Keratinocyte (primary cell): Measurements from ENCODE around the gene RNLS. TPM values are rescaled to one million over a fixed set of nuclear protein-coding genes. Genes with fewer than 3 reads are reported as not detected.

Experiments
- DNase-seq: peaks from one replicate; pipeline ENCODE4 v3.0.0-alpha.2; 2011; ENCODE audit warnings: low read depth, missing footprints, low spot score
- FAIRE-seq: peaks from 2 replicates; lab custom pipeline; 2011; peaks lifted over from hg19 to GRCh38; lab: Jason Lieb, UNC
- H2AFZ ChIP-seq: 2 replicates; pipeline ENCODE4 v1.6.0; 2012; ENCODE audit warnings: low read length, control low read depth, inconsistent platforms; ENCODE audit not compliant: control insufficient read depth
- H3K27ac ChIP-seq: 2 replicates; pipeline ENCODE4 v1.5.1; 2011; ENCODE audit warnings: low read length; ENCODE audit not compliant: control insufficient read depth, insufficient read depth
- H3K27me3 ChIP-seq: 3 replicates; pipeline ENCODE4 v1.6.0; 2011; ENCODE audit warnings: low read length; ENCODE audit not compliant: control insufficient read depth, insufficient read depth; ENCODE audit errors: extremely low read depth
- H3K36me3 ChIP-seq, 2 experiments: 2 replicates in 1 of 2; 3 replicates in 1 of 2; pipeline ENCODE4 v1.5.1; 2011; ENCODE audit warnings: low read length in 2 of 2, mild to moderate bottlenecking in 1 of 2; ENCODE audit not compliant: control insufficient read depth in 2 of 2, insufficient read depth in 2 of 2; ENCODE audit errors: extremely low read depth in 1 of 2
- H3K4me1 ChIP-seq: 3 replicates; pipeline ENCODE4 v1.5.1; 2011; ENCODE audit warnings: low read length; ENCODE audit not compliant: control insufficient read depth, insufficient read depth; ENCODE audit errors: extremely low read depth
- H3K4me2 ChIP-seq: 3 replicates; pipeline ENCODE4 v1.6.0; 2011; ENCODE audit warnings: low read depth, low read length; ENCODE audit not compliant: control insufficient read depth, insufficient read depth; ENCODE audit errors: extremely low read depth
- H3K4me3 ChIP-seq, 3 experiments: fragments of 200-600 bp in 1 of 3; sonication (generic) in 1 of 3; 2 replicates in 2 of 3; 3 replicates in 1 of 3; pipeline ENCODE4 v1.5.1; 2011 to 2016; ENCODE audit warnings: low read length in 3 of 3, mild to moderate bottlenecking in 3 of 3, control low read depth in 2 of 3, inconsistent platforms in 1 of 3, low read depth in 1 of 3, mixed read lengths in 1 of 3, mixed run types in 1 of 3, moderate library complexity in 1 of 3; ENCODE audit not compliant: control insufficient read depth in 2 of 3, insufficient read depth in 2 of 3; ENCODE audit errors: extremely low read depth in 1 of 3
- H3K79me2 ChIP-seq: 2 replicates; pipeline ENCODE4 v1.6.0; 2012; ENCODE audit warnings: low read length; ENCODE audit not compliant: control insufficient read depth, insufficient read depth
- H3K9ac ChIP-seq: 3 replicates; pipeline ENCODE4 v1.6.0; 2011; ENCODE audit warnings: low read length; ENCODE audit not compliant: control insufficient read depth, insufficient read depth; ENCODE audit errors: extremely low read depth
- H3K9me1 ChIP-seq: 3 replicates; pipeline ENCODE4 v1.6.0; 2011; ENCODE audit warnings: low read length; ENCODE audit not compliant: control insufficient read depth, insufficient read depth; ENCODE audit errors: extremely low read depth
- H3K9me3 ChIP-seq: 2 replicates; pipeline ENCODE4 v1.5.1; 2012; ENCODE audit warnings: low read depth, low read length; ENCODE audit not compliant: control insufficient read depth
- H4K20me1 ChIP-seq: 3 replicates; pipeline ENCODE4 v1.6.0; 2011; ENCODE audit warnings: low read length; ENCODE audit not compliant: control insufficient read depth, insufficient read depth; ENCODE audit errors: extremely low read depth
- EZH2 ChIP-seq: IDR thresholded peaks from one replicate; pipeline ENCODE4 v1.6.1; 2012; ENCODE audit warnings: inconsistent platforms, mild to moderate bottlenecking, low read length, moderate library complexity
- dilution Hi-C: fragments of 300-500 bp; cut with MboI; formaldehyde crosslinking; loops from one replicate; pipeline ENCODE4 v1.7.0; 2020; ENCODE audit warnings: low sequenced_read_pairs; ENCODE audit not compliant: extremely low pct_ligation_motif_present
- polyA plus RNA-seq, 5 experiments: library from polyadenylated mRNA; depleted of rRNA in 3 of 5; stranded (reverse) in 3 of 5; stranded (forward) in 1 of 5; unstranded in 1 of 5; fragments of >200 nt; gene quantifications; 1 replicate in 1 of 5; 2 replicates in 3 of 5; 3 replicates in 1 of 5; pipeline versions ENCODE4 v1.2.1 to v1.2.3, GENCODE V29; 2011 to 2012; ENCODE audit warnings: missing spikeins in 2 of 5, low read depth in 1 of 5, low replicate concordance in 1 of 5
- TF ChIP-seq, protein P1 (sequence below), 3 experiments: IDR thresholded peaks in 1 of 3; conservative IDR thresholded peaks in 1 of 3; optimal IDR thresholded peaks in 1 of 3; 2 replicates in 2 of 3; 3 replicates in 1 of 3; pipeline versions ENCODE3 to v1.5.1; 2011; ENCODE audit warnings: low read length in 3 of 3, mild to moderate bottlenecking in 3 of 3, moderate library complexity in 2 of 3, control low read depth in 1 of 3, inconsistent platforms in 1 of 3; ENCODE audit not compliant: insufficient read depth in 2 of 3; ENCODE audit errors: extremely low read depth in 1 of 3

Gene RNLS
- polyA plus RNA-seq, 1 donor (not counting 4 experiments of a cell fraction or from before 2014, with no cell fraction given), result 6.8 TPM

DNA sequence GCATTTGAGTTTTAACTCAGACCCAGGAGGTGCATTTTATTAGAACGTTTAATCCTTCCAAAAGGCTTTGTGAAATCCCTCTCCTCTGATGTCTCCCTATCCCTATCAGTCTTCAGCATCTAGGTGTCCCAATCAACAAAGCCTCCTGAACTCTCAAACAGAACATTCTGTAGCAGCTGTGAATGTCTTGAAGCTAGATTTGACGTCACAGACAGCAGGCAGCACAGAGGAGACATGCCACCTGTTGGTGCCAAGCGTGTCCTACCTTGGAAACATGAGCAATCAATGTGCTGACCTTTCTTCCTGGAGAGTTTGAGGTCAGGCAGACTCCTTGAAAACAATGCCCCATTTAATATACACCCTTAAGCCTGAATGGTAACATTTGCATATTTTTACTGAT, 125.5 kb downstream of the RNLS start:
- TF ChIP-seq EZH2, result no peak
- TF ChIP-seq, protein P1, sequence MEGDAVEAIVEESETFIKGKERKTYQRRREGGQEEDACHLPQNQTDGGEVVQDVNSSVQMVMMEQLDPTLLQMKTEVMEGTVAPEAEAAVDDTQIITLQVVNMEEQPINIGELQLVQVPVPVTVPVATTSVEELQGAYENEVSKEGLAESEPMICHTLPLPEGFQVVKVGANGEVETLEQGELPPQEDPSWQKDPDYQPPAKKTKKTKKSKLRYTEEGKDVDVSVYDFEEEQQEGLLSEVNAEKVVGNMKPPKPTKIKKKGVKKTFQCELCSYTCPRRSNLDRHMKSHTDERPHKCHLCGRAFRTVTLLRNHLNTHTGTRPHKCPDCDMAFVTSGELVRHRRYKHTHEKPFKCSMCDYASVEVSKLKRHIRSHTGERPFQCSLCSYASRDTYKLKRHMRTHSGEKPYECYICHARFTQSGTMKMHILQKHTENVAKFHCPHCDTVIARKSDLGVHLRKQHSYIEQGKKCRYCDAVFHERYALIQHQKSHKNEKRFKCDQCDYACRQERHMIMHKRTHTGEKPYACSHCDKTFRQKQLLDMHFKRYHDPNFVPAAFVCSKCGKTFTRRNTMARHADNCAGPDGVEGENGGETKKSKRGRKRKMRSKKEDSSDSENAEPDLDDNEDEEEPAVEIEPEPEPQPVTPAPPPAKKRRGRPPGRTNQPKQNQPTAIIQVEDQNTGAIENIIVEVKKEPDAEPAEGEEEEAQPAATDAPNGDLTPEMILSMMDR (optimal IDR thresholded peaks at IDR 0.05 in 1 of 3, IDR thresholded peaks at IDR 0.05 in 1 of 3, conservative IDR thresholded peaks at IDR 0.05 in 1 of 3; ENCODE audit: extremely low read depth in 1 of 3, insufficient read depth in 2 of 3, low read length in 3 of 3), result no peak
- dilution Hi-C loops, result no loop called here
- DNase-seq, result no peak

DNA sequence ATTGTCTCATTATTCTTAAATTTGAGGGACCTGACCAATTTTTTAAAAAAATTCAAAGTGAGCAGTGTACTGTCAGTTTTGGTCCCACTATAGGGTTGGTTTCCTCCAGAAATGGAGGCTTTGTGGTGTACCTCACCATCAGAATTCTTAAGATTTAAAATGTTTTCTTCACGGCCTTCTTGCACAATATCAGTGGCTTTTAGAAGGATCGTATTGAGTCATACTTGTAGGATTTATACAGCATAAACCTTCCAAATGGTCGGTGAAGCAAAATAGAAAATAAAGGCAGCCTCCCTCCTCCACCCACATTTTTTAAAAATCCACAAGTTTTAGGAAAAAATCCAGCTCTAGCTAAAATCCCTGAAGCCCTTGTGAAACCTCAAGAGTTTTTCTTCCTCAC, 126.4 kb downstream of the RNLS start:
- Histone ChIP-seq H3K9me1 (no peaks in the 10 kb centered on the region), H3K36me3 (no peaks in the 10 kb centered on the region), H3K79me2 (no peaks in the 10 kb centered on the region), H3K27me3 (no peaks in the 10 kb centered on the region), H3K4me2 (no peak overlapping the region), H3K4me3 (no peak overlapping the region), H4K20me1 (no peaks in the 10 kb centered on the region), H2AFZ (no peak overlapping the region), H3K9ac (no peak overlapping the region), H3K9me3 (no peaks in the 10 kb centered on the region), H3K4me1 (no peaks in the 10 kb centered on the region), H3K27ac (no peak overlapping the region)
- dilution Hi-C loops, result no loop called here
- TF ChIP-seq EZH2, result no peak
- TF ChIP-seq, protein P1 (optimal IDR thresholded peaks at IDR 0.05 in 1 of 3, IDR thresholded peaks at IDR 0.05 in 1 of 3, conservative IDR thresholded peaks at IDR 0.05 in 1 of 3; ENCODE audit: extremely low read depth in 1 of 3, insufficient read depth in 2 of 3, low read length in 3 of 3), result no peak
- DNase-seq, result no peak
- FAIRE-seq, result no peak

More for the DNA sequence above, 125.5 kb downstream of the RNLS start:
- no peaks in the 10 kb centered on the region for H3K27me3 ChIP-seq
- no peak overlapping the region for H3K27ac ChIP-seq
- no peaks in the 10 kb centered on the region for H4K20me1 ChIP-seq
- no peak overlapping the region for H3K9ac ChIP-seq
- no peak overlapping the region for H3K4me3 ChIP-seq
- H3K4me1 ChIP-seq, result no peaks in the 10 kb centered on the region
- H3K9me3 ChIP-seq, result no peaks in the 10 kb centered on the region
- no peaks in the 10 kb centered on the region for H3K36me3 ChIP-seq
- H3K9me1 ChIP-seq, result no peaks in the 10 kb centered on the region
- no peak overlapping the region for H2AFZ ChIP-seq
- no peak overlapping the region for H3K4me2 ChIP-seq
- FAIRE-seq, result no peak
- H3K79me2 ChIP-seq, result no peaks in the 10 kb centered on the region
